ENCODE results near the gene PRKACG.

Gene PRKACG

GRCh38 chr9:69014013-69014412, at the start of gene PRKACG:
Gene PRKACG (minus strand): TSS chr9:69014113. CDS start chr9:69014092, 21 bp downstream.
- Histone ChIP-seq H3K79me2 (ENCODE audit: control insufficient read depth, low read length) (no peaks in the 10 kb centered on the region), H4K20me1 (ENCODE audit: control insufficient read depth, insufficient read depth, low read depth, low read length) (no peaks in the 10 kb centered on the region), H3K9me3 (ENCODE audit: control insufficient read depth, insufficient read depth, low read length) (no peaks in the 10 kb centered on the region), H3K4me2 (ENCODE audit: low read length) (no peak within 1 kb of the TSS), H3F3A (ENCODE audit: control insufficient read depth, insufficient read depth) (no peaks in the 10 kb centered on the region), H3K27me3 (ENCODE audit: control insufficient read depth, low read length) (peaks cover 8% of the 10 kb centered on the region; the same call in 1 of the 2 replicates), H3K27ac (ENCODE audit: low read depth, low read length) (no peak within 1 kb of the TSS), H3K4me3 (ENCODE audit: low read length) (no peak within 1 kb of the TSS), H3K4me1 (ENCODE audit: control insufficient read depth, low read length) (no peaks in the 10 kb centered on the region), H3K36me3 (ENCODE audit: control insufficient read depth, low read length) (no peaks in the 10 kb centered on the region), H3K9me2 (replicated peaks; ENCODE audit: control insufficient read depth, low read length) (no peaks in the 10 kb centered on the region)
- TF ChIP-seq CTCF (IDR thresholded peaks at IDR 0.05; ENCODE audit: low read depth, low read length, poor library complexity, severe bottlenecking), result no peak
- TF ChIP-seq EZH2phosphoT487 (IDR thresholded peaks at IDR 0.05; ENCODE audit: borderline replicate concordance, low read length), result no peak

GRCh38 chr9:69062195-69062594, 48.3 kb upstream of the PRKACG start:
- Histone ChIP-seq H4K20me1 (ENCODE audit: control insufficient read depth, insufficient read depth, low read depth, low read length) (no peaks in the 10 kb centered on the region), H3F3A (ENCODE audit: control insufficient read depth, insufficient read depth) (no peaks in the 10 kb centered on the region), H3K4me3 (ENCODE audit: low read length) (no peak overlapping the region), H3K9me2 (replicated peaks; ENCODE audit: control insufficient read depth, low read length) (no peaks in the 10 kb centered on the region), H3K27ac (ENCODE audit: low read depth, low read length) (no peak overlapping the region), H3K9me3 (ENCODE audit: control insufficient read depth, insufficient read depth, low read length) (no peaks in the 10 kb centered on the region), H3K79me2 (ENCODE audit: control insufficient read depth, low read length) (no peaks in the 10 kb centered on the region), H3K36me3 (ENCODE audit: control insufficient read depth, low read length) (peaks cover 26% of the 10 kb centered on the region), H3K4me2 (ENCODE audit: low read length) (no peak overlapping the region), H3K27me3 (ENCODE audit: control insufficient read depth, low read length) (no peaks in the 10 kb centered on the region), H3K4me1 (ENCODE audit: control insufficient read depth, low read length) (peaks cover 5% of the 10 kb centered on the region; the same call in 1 of the 2 replicates)
- TF ChIP-seq EZH2phosphoT487 (IDR thresholded peaks at IDR 0.05; ENCODE audit: borderline replicate concordance, low read length), result no peak
- no peak for TF ChIP-seq CTCF (IDR thresholded peaks at IDR 0.05; ENCODE audit: low read depth, low read length, poor library complexity, severe bottlenecking)

- TF ChIP-seq CTCF (IDR thresholded peaks at IDR 0.05; ENCODE audit: low read depth, low read length, poor library complexity, severe bottlenecking) (no peak), EZH2phosphoT487 (IDR thresholded peaks at IDR 0.05; ENCODE audit: borderline replicate concordance, low read length) (no peak)
- no peaks in the 10 kb centered on the region for H3F3A ChIP-seq (ENCODE audit: control insufficient read depth, insufficient read depth)
- H4K20me1 ChIP-seq (ENCODE audit: control insufficient read depth, insufficient read depth, low read depth, low read length), result no peaks in the 10 kb centered on the region
- no peaks in the 10 kb centered on the region for H3K79me2 ChIP-seq (ENCODE audit: control insufficient read depth, low read length)
- peaks cover 31% of the 10 kb centered on the region for H3K36me3 ChIP-seq (ENCODE audit: control insufficient read depth, low read length)
- H3K4me2 ChIP-seq (ENCODE audit: low read length), result no peak overlapping the region
- H3K9me3 ChIP-seq (ENCODE audit: control insufficient read depth, insufficient read depth, low read length), result no peaks in the 10 kb centered on the region
- no peaks in the 10 kb centered on the region for H3K9me2 ChIP-seq (replicated peaks; ENCODE audit: control insufficient read depth, low read length)
- no peak overlapping the region for H3K4me3 ChIP-seq (ENCODE audit: low read length)
- no peaks in the 10 kb centered on the region for H3K27me3 ChIP-seq (ENCODE audit: control insufficient read depth, low read length)
- peaks cover 5% of the 10 kb centered on the region; the same call in 1 of the 2 replicates for H3K4me1 ChIP-seq (ENCODE audit: control insufficient read depth, low read length)
- H3K27ac ChIP-seq (ENCODE audit: low read depth, low read length), result no peak overlapping the region
These were observed 46.9 kb upstream of the PRKACG start for GRCh38 chr9:69060766-69061165.

Data from DOHH2 (cell line).